ENCODE results near the gene ANAPC2.

DNA sequence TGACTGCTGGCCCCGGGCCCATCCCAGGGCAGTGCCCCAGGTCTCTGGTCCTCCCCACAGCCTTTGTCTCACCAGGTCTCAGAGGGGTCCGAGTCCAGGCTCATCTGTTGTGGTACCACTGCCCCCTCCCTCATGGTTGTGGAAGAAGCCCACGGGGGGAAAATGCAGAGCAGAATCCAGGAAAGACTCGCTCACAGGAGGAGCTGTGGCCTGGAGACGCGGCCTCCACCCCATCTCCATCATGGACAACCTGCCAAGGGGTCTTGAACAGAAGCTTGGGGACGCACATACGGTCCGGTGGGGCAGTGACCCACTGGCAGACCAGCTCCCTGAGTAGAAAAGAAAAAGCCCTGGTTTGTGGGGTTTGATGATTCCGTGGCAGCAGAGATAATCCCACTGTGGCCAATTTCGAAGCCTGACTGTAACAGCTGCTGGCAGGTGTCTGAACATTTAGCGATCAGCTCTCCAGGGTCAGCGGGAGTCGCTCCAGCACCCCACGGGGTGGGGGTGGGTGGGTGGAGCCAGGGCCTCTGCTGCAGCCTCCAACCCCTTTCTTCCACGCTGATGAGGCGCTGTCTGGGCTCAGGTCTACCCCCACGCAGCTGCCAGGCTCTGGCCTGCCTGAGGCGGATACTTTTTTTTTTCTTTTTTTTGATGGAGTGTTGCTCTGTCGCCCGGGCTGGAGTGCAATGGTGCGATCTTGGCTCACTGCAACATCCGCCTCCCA is 51.3 kb downstream of the ANAPC2 start:
- TF ChIP-seq, protein P1, sequence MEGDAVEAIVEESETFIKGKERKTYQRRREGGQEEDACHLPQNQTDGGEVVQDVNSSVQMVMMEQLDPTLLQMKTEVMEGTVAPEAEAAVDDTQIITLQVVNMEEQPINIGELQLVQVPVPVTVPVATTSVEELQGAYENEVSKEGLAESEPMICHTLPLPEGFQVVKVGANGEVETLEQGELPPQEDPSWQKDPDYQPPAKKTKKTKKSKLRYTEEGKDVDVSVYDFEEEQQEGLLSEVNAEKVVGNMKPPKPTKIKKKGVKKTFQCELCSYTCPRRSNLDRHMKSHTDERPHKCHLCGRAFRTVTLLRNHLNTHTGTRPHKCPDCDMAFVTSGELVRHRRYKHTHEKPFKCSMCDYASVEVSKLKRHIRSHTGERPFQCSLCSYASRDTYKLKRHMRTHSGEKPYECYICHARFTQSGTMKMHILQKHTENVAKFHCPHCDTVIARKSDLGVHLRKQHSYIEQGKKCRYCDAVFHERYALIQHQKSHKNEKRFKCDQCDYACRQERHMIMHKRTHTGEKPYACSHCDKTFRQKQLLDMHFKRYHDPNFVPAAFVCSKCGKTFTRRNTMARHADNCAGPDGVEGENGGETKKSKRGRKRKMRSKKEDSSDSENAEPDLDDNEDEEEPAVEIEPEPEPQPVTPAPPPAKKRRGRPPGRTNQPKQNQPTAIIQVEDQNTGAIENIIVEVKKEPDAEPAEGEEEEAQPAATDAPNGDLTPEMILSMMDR (IDR thresholded peaks at IDR 0.05), result no peak
- TF ChIP-seq POLR2A (IDR thresholded peaks at IDR 0.05) (no peak), EP300 (IDR thresholded peaks at IDR 0.05) (no peak)

Data from ovary (tissue), 3 donors.